ENCODE measurements around the gene ZNF205. TPM values are rescaled to one million over a fixed set of nuclear protein-coding genes. Genes with fewer than 3 reads are reported as not detected.
A peak's percentile ranks its signal among the peaks of the same experiment; 100 is the strongest.
"Not testable (repeated sequence)": the region's sequence is repeated elsewhere in the genome, so short reads cannot be mapped to it uniquely, and the experiment has no call there.

Gene ZNF205
- total RNA-seq, 1 donor from 2014 or later, result 6.5 TPM

- intact Hi-C loops (cut with DNase I), result no loop called here
- peak; percentile 98 for DNase-seq (ENCODE audit: low spot score)
These were observed 11.8 kb downstream of the ZNF205 start for GRCh38 chr16:3123986-3124886.

GRCh38 chr16:3127745-3128144, 15.4 kb downstream of the ZNF205 start:
- intact Hi-C loops (cut with DNase I), result loop anchor here (2.0 kb wide), 1 partner anchor 69 kb away; no protein-coding TSS in a partner anchor
- DNase-seq (ENCODE audit: low spot score), result no peak

- intact Hi-C loops (cut with DNase I), result loop anchor here (2.0 to 5.0 kb wide), 2 partner anchors 38 to 71 kb away; no protein-coding TSS in a partner anchor
- DNase-seq (ENCODE audit: low spot score), result peak; percentile 85
These were observed 17.0 kb downstream of the ZNF205 start for GRCh38 chr16:3129137-3130131.

GRCh38 chr16:3131755-3132377, 19.5 kb downstream of the ZNF205 start:
- no peak for DNase-seq (ENCODE audit: low spot score)
- intact Hi-C loops (cut with DNase I), result loop anchor here (5.0 kb wide), 1 partner anchor 35 kb away; no protein-coding TSS in a partner anchor

GRCh38 chr16:3133844-3134243, 21.5 kb downstream of the ZNF205 start:
- no peak for DNase-seq (ENCODE audit: low spot score)
- intact Hi-C loops (cut with DNase I), result loop anchor here (5.0 kb wide), 1 partner anchor 33 kb away; no protein-coding TSS in a partner anchor

- peak; percentile 97 for DNase-seq (ENCODE audit: low spot score)
- intact Hi-C loops (cut with DNase I), result loop anchor here (1.0 to 5.0 kb wide), 2 partner anchors 14 to 33 kb away; no protein-coding TSS in a partner anchor
These were observed 22.1 kb downstream of the ZNF205 start, which contains the start of gene ZNF213 for GRCh38 chr16:3134338-3135125. Gene ZNF213 (plus strand): TSS chr16:3135029. CDS start chr16:3137281, 2,252 bp downstream.

GRCh38 chr16:3135126-3135715, 22.8 kb downstream of the ZNF205 start:
- intact Hi-C loops (cut with DNase I), result loop anchor here (1.0 kb wide), 1 partner anchor 13 kb away; no protein-coding TSS in a partner anchor
- DNase-seq (ENCODE audit: low spot score), result no peak

GRCh38 chr16:3137267-3137666, 24.9 kb downstream of the ZNF205 start:
- intact Hi-C loops (cut with DNase I), result no loop called here
- no peak for DNase-seq (ENCODE audit: low spot score)

- no peak for DNase-seq (ENCODE audit: low spot score)
- intact Hi-C loops (cut with DNase I), result no loop called here
These were observed 26.0 kb downstream of the ZNF205 start for GRCh38 chr16:3138342-3138741.

- intact Hi-C loops (cut with DNase I), result no loop called here
- DNase-seq (ENCODE audit: low spot score), result no peak
These were observed 26.5 kb downstream of the ZNF205 start for GRCh38 chr16:3138823-3139426.

GRCh38 chr16:3139561-3139960, 27.2 kb downstream of the ZNF205 start:
- DNase-seq (ENCODE audit: low spot score); intact Hi-C loops (cut with DNase I): not testable (repeated sequence)

GRCh38 chr16:3140603-3141427, 28.4 kb downstream of the ZNF205 start:
- intact Hi-C loops (cut with DNase I), result no loop called here
- no peak for DNase-seq (ENCODE audit: low spot score)

- no peak for DNase-seq (ENCODE audit: low spot score)
These were observed 29.5 kb downstream of the ZNF205 start for GRCh38 chr16:3141781-3142311.

GRCh38 chr16:3142327-3142726, 29.9 kb downstream of the ZNF205 start:
- DNase-seq (ENCODE audit: low spot score), result no peak
- intact Hi-C loops (cut with DNase I), result no loop called here

More at GRCh38 chr16:3141781-3142311, 29.5 kb downstream of the ZNF205 start:
- intact Hi-C loops (cut with DNase I), result no loop called here

- no peak for DNase-seq (ENCODE audit: low spot score)
- intact Hi-C loops (cut with DNase I), result no loop called here
These were observed 30.4 kb downstream of the ZNF205 start for GRCh38 chr16:3142770-3143169.

GRCh38 chr16:3143189-3143588, 30.8 kb downstream of the ZNF205 start:
- DNase-seq (ENCODE audit: low spot score), result no peak
- intact Hi-C loops (cut with DNase I), result no loop called here
